ENCODE data around the gene ANP32E.

Gene ANP32E

DNA sequence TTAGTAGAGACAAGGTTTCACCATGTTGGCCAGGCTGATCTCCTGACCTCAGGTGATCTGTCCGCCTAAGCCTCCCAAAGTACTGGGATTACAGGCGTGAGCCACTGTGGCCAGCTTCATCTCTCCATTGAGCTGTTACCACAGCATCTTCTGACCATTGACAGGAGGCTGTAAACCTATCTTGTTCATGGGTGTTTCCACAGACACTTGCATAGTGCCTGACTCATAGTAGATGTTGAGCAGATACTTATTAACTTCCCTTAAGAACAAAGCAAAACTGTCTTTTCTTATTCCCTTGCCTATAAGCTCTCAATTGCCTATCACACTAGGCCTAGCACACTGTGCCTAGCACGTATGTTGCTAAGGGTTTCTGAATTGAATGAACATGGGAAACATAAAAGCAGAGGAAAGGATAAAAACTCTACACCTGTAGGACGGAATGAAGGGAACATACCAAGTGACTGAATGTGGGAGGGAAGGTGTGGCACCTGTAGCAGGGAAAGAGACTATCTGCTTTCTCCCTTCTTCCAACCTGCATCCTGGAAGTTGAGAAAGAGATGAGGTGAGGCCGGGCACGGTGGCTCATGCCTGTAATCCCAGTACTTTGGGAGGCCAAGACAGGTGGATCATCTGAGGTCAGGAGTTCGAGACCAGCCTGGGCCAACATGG is 35.5 kb upstream of the ANP32E start:
- Histone ChIP-seq H3K4me3 (ENCODE audit: insufficient read depth in 1 of 2, low read depth in 1 of 2, low read length in 2 of 2) (no peak overlapping the region), H3K9ac (ENCODE audit: low read length) (peak overlapping the region; percentile 36), H3K4me2 (ENCODE audit: low read length, poor library complexity, severe bottlenecking) (no peak overlapping the region), H3K14ac (ENCODE audit: low read length in 2 of 2) (no peak overlapping the region), H3K79me1 (replicated peaks; ENCODE audit: low read length, poor library complexity, severe bottlenecking) (peaks cover 8% of the 10 kb centered on the region), H2BK120ac (ENCODE audit: low read depth, low read length) (no peak overlapping the region), H3K23ac (ENCODE audit: low read length in 2 of 2) (no peak overlapping the region), H2BK5ac (ENCODE audit: low read depth, low read length, poor library complexity, severe bottlenecking) (no peak overlapping the region), H2BK12ac (ENCODE audit: low read length in 2 of 2) (no peak overlapping the region), H3K4me1 (ENCODE audit: control insufficient read depth, insufficient read depth, low read depth, low read length) (peaks cover 11% of the 10 kb centered on the region), H3K36me3 (ENCODE audit: control insufficient read depth in 1 of 2, insufficient read depth in 2 of 2, low read depth in 1 of 2, low read length in 2 of 2) (peaks cover 1 to 20% of the 10 kb centered on the region in 2 experiments), H3K27ac (ENCODE audit: low read length, poor library complexity, severe bottlenecking) (no peak overlapping the region), H4K8ac (ENCODE audit: low read length) (no peak overlapping the region), H3K18ac (ENCODE audit: low read depth in 1 of 2, low read length in 2 of 2) (no peak overlapping the region), H2AK5ac (ENCODE audit: low read length, severe bottlenecking) (no peak overlapping the region), H2BK15ac (ENCODE audit: low read depth, poor library complexity, severe bottlenecking) (no peak overlapping the region), H2AFZ (ENCODE audit: low read depth, low read length) (no peak overlapping the region), H3K27me3 (ENCODE audit: control insufficient read depth in 1 of 2, insufficient read depth in 1 of 2, low read length in 2 of 2) (no peaks in the 10 kb centered on the region), H3K4ac (ENCODE audit: low read depth in 1 of 2, low read length in 2 of 2) (no peak overlapping the region), H3K9me3 (ENCODE audit: control insufficient read depth, low read length) (no peaks in the 10 kb centered on the region), H4K91ac (ENCODE audit: low read length) (no peak overlapping the region)
- no peak for DNase-seq
- WGBS = 97% methylated on average over 7 of the region's 7 CpGs

DNA sequence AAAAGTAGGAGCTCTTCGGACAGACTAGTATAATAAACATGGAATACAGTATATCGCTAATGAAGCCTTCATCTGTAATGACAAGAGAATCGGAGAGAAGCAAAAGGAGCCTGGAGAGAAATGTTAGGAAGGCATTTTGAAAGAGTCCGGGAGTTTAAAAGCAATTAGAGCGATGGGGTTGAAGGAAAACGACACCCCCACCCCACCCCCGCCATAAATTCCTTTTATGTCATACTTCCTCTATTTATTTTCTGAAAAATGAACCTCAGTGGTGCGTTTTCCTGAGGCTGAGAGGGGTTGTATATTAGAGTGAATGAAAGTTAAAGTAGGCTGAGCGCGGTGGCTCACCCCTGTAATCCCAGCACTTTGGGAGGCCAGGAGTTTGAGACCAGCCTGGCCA is 33.5 kb upstream of the ANP32E start:
- H4K91ac ChIP-seq (ENCODE audit: low read length) = no peak overlapping the region
- H2AK5ac ChIP-seq (ENCODE audit: low read length, severe bottlenecking) = no peak overlapping the region
- DNase-seq = no peak
- H4K8ac ChIP-seq (ENCODE audit: low read length) = peak overlapping the region; percentile 28
- H3K23ac ChIP-seq (ENCODE audit: low read length in 2 of 2) = no peak overlapping the region
- H3K79me1 ChIP-seq (replicated peaks; ENCODE audit: low read length, poor library complexity, severe bottlenecking) = peaks cover 13% of the 10 kb centered on the region
- peak overlapping the region in 1 of 2 experiments; percentile 100 for H3K4me3 ChIP-seq (ENCODE audit: insufficient read depth in 1 of 2, low read depth in 1 of 2, low read length in 2 of 2)
- no peak overlapping the region for H2BK5ac ChIP-seq (ENCODE audit: low read depth, low read length, poor library complexity, severe bottlenecking)
- peak overlapping the region in 1 of 2 experiments; percentile 12 for H3K4ac ChIP-seq (ENCODE audit: low read depth in 1 of 2, low read length in 2 of 2)
- H3K4me1 ChIP-seq (ENCODE audit: control insufficient read depth, insufficient read depth, low read depth, low read length) = peaks cover 11% of the 10 kb centered on the region
- peak overlapping the region; percentile 98 for H3K9ac ChIP-seq (ENCODE audit: low read length)
- H3K27me3 ChIP-seq (ENCODE audit: control insufficient read depth in 1 of 2, insufficient read depth in 1 of 2, low read length in 2 of 2) = no peaks in the 10 kb centered on the region
- no peak overlapping the region for H2BK15ac ChIP-seq (ENCODE audit: low read depth, poor library complexity, severe bottlenecking)
- H3K18ac ChIP-seq (ENCODE audit: low read depth in 1 of 2, low read length in 2 of 2) = no peak overlapping the region
- WGBS = 85% methylated on average over 2 of the region's 10 CpGs
- H2BK120ac ChIP-seq (ENCODE audit: low read depth, low read length) = no peak overlapping the region
- H3K27ac ChIP-seq (ENCODE audit: low read length, poor library complexity, severe bottlenecking) = no peak overlapping the region
- no peaks in the 10 kb centered on the region for H3K9me3 ChIP-seq (ENCODE audit: control insufficient read depth, low read length)
- H3K36me3 ChIP-seq (ENCODE audit: control insufficient read depth in 1 of 2, insufficient read depth in 2 of 2, low read depth in 1 of 2, low read length in 2 of 2) = peaks cover 13 to 29% of the 10 kb centered on the region in 2 experiments
- no peak overlapping the region for H3K4me2 ChIP-seq (ENCODE audit: low read length, poor library complexity, severe bottlenecking)
- no peak overlapping the region for H2BK12ac ChIP-seq (ENCODE audit: low read length in 2 of 2)
- no peak overlapping the region for H3K14ac ChIP-seq (ENCODE audit: low read length in 2 of 2)
- H2AFZ ChIP-seq (ENCODE audit: low read depth, low read length) = no peak overlapping the region

- Histone ChIP-seq H2BK12ac (ENCODE audit: low read length in 2 of 2) (no peak within 1 kb of the TSS), H3K4me2 (ENCODE audit: low read length, poor library complexity, severe bottlenecking) (peak within 1 kb of the TSS; percentile 85), H3K18ac (ENCODE audit: low read depth in 1 of 2, low read length in 2 of 2) (peak within 1 kb of the TSS; percentile 50 to 95), H2AFZ (ENCODE audit: low read depth, low read length) (peak within 1 kb of the TSS; percentile 84), H3K9me3 (ENCODE audit: control insufficient read depth, low read length) (no peaks in the 10 kb centered on the region), H3K36me3 (ENCODE audit: control insufficient read depth in 1 of 2, insufficient read depth in 2 of 2, low read depth in 1 of 2, low read length in 2 of 2) (peaks cover 14 to 33% of the 10 kb centered on the region in 2 experiments), H2AK5ac (ENCODE audit: low read length, severe bottlenecking) (peak within 1 kb of the TSS; percentile 24), H3K4me1 (ENCODE audit: control insufficient read depth, insufficient read depth, low read depth, low read length) (peaks cover 11% of the 10 kb centered on the region), H3K79me1 (replicated peaks; ENCODE audit: low read length, poor library complexity, severe bottlenecking) (peaks cover 13% of the 10 kb centered on the region), H4K91ac (ENCODE audit: low read length) (peak within 1 kb of the TSS; percentile 61), H2BK120ac (ENCODE audit: low read depth, low read length) (peak within 1 kb of the TSS; percentile 50), H3K9ac (ENCODE audit: low read length) (peak within 1 kb of the TSS; percentile 98), H3K4me3 (ENCODE audit: insufficient read depth in 1 of 2, low read depth in 1 of 2, low read length in 2 of 2) (peak within 1 kb of the TSS; percentile 68 to 100), H3K23ac (ENCODE audit: low read length in 2 of 2) (no peak within 1 kb of the TSS), H3K4ac (ENCODE audit: low read depth in 1 of 2, low read length in 2 of 2) (peak within 1 kb of the TSS; percentile 75 to 95), H3K14ac (ENCODE audit: low read length in 2 of 2) (peak within 1 kb of the TSS in 1 of 2 experiments; percentile 84), H2BK5ac (ENCODE audit: low read depth, low read length, poor library complexity, severe bottlenecking) (peak within 1 kb of the TSS; percentile 59), H4K8ac (ENCODE audit: low read length) (peak within 1 kb of the TSS; percentile 95), H2BK15ac (ENCODE audit: low read depth, poor library complexity, severe bottlenecking) (peak within 1 kb of the TSS; percentile 84), H3K27me3 (ENCODE audit: control insufficient read depth in 1 of 2, insufficient read depth in 1 of 2, low read length in 2 of 2) (no peaks in the 10 kb centered on the region), H3K27ac (ENCODE audit: low read length, poor library complexity, severe bottlenecking) (peak within 1 kb of the TSS; percentile 64)
- DNase-seq = peak; percentile 96
- 1% methylated on average over 40 of the region's 49 CpGs for WGBS
Observed at GRCh38 chr1:150268705-150269403, 32.9 kb upstream of the ANP32E start, which contains the start of gene APH1A. TSS of gene APH1A (minus strand) at chr1:150269016. CDS start at chr1:150268810, 206 bp downstream.

DNA sequence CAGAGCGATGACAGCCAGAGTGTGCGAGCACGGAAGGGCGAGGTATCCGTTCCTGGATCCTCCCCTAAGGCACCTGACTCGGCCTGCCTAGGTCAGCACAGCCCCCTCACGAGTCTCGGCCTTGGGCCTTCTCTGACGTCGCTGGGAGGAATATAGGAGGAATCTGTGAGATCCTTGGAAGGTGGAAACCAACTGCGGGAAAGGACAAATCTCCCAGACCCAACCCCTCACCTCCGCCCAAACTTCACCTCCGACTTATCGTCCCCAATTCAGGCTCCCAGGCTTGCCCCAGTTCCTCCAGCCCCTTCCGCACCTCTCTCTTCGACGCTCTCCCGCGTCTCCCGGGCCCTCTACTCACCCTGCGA is 32.4 kb upstream of the ANP32E start:
- H3K27ac ChIP-seq (ENCODE audit: low read length, poor library complexity, severe bottlenecking) = peak overlapping the region; percentile 12
- H3K9me3 ChIP-seq (ENCODE audit: control insufficient read depth, low read length) = no peaks in the 10 kb centered on the region
- H2BK12ac ChIP-seq (ENCODE audit: low read length in 2 of 2) = no peak overlapping the region
- H3K4me3 ChIP-seq (ENCODE audit: insufficient read depth in 1 of 2, low read depth in 1 of 2, low read length in 2 of 2) = peak overlapping the region; percentile 68 to 100
- peak overlapping the region; percentile 75 to 95 for H3K4ac ChIP-seq (ENCODE audit: low read depth in 1 of 2, low read length in 2 of 2)
- H2AFZ ChIP-seq (ENCODE audit: low read depth, low read length) = peak overlapping the region; percentile 84
- DNase-seq = peak; percentile 46
- H4K8ac ChIP-seq (ENCODE audit: low read length) = peak overlapping the region; percentile 67
- H3K27me3 ChIP-seq (ENCODE audit: control insufficient read depth in 1 of 2, insufficient read depth in 1 of 2, low read length in 2 of 2) = no peaks in the 10 kb centered on the region
- no peak overlapping the region for H2BK5ac ChIP-seq (ENCODE audit: low read depth, low read length, poor library complexity, severe bottlenecking)
- H2BK120ac ChIP-seq (ENCODE audit: low read depth, low read length) = peak overlapping the region; percentile 50
- peak overlapping the region; percentile 24 for H2AK5ac ChIP-seq (ENCODE audit: low read length, severe bottlenecking)
- peak overlapping the region in 1 of 2 experiments; percentile 84 for H3K14ac ChIP-seq (ENCODE audit: low read length in 2 of 2)
- peaks cover 11% of the 10 kb centered on the region for H3K4me1 ChIP-seq (ENCODE audit: control insufficient read depth, insufficient read depth, low read depth, low read length)
- H3K79me1 ChIP-seq (replicated peaks; ENCODE audit: low read length, poor library complexity, severe bottlenecking) = peaks cover 13% of the 10 kb centered on the region
- peak overlapping the region; percentile 98 for H3K9ac ChIP-seq (ENCODE audit: low read length)
- peaks cover 14 to 33% of the 10 kb centered on the region in 2 experiments for H3K36me3 ChIP-seq (ENCODE audit: control insufficient read depth in 1 of 2, insufficient read depth in 2 of 2, low read depth in 1 of 2, low read length in 2 of 2)
- H3K18ac ChIP-seq (ENCODE audit: low read depth in 1 of 2, low read length in 2 of 2) = peak overlapping the region; percentile 50 to 95
- no peak overlapping the region for H3K23ac ChIP-seq (ENCODE audit: low read length in 2 of 2)
- H3K4me2 ChIP-seq (ENCODE audit: low read length, poor library complexity, severe bottlenecking) = peak overlapping the region; percentile 85
- H2BK15ac ChIP-seq (ENCODE audit: low read depth, poor library complexity, severe bottlenecking) = peak overlapping the region; percentile 35
- under 1% methylated on average over 17 of the region's 21 CpGs for WGBS
- peak overlapping the region; percentile 30 for H4K91ac ChIP-seq (ENCODE audit: low read length)
